H1 (cell line): ENCODE data around the gene PALD1. TPM values are rescaled to one million over a fixed set of nuclear protein-coding genes. Genes with fewer than 3 reads are reported as not detected.

Experiments
- GABPA ChIP-seq: IDR thresholded peaks from 2 replicates; pipeline ENCODE4 v1.6.1; 2011; ENCODE audit warnings: mild to moderate bottlenecking, low read length, moderate library complexity, borderline replicate concordance; ENCODE audit not compliant: insufficient read depth
- RAD21 ChIP-seq, 2 experiments: IDR thresholded peaks in 1 of 2; conservative IDR thresholded peaks in 1 of 2; 2 replicates each; pipeline ENCODE4 v1.6.1; 2011; ENCODE audit warnings: low read depth in 2 of 2, low read length in 2 of 2, improper control_type of control experiment in 1 of 2, inconsistent platforms in 1 of 2, mild to moderate bottlenecking in 1 of 2, moderate library complexity in 1 of 2
- SAP30 ChIP-seq: fragments of 300-600 bp; sonication (generic); IDR thresholded peaks from 2 replicates; pipeline ENCODE4 v1.7.1; 2012; ENCODE audit warnings: low read length, moderate library complexity, mild to moderate bottlenecking, inconsistent platforms; ENCODE audit not compliant: insufficient read depth, insufficient replicate concordance
- SIRT6 ChIP-seq: IDR thresholded peaks from one replicate; pipeline ENCODE4 v1.7.1; 2012; ENCODE audit warnings: low read length, inconsistent platforms
- polyA plus RNA-seq, 7 experiments: library from polyadenylated mRNA; depleted of rRNA in 3 of 7; stranded (reverse) in 5 of 7; unstranded in 2 of 7; fragments of >200 nt in 5 of 7; fragments of 200-250 nt in 2 of 7; gene quantifications; 1 replicate in 5 of 7; 2 replicates in 1 of 7; 4 replicates in 1 of 7; pipeline versions ENCODE4 v1.2.1 to v1.2.3, GENCODE V29; 2011 to 2013; ENCODE audit warnings: missing spikeins in 2 of 7, mixed read lengths in 2 of 7
- total RNA-seq: library from RNA; stranded (reverse); fragmentation: NEBNext Ultra II Directional; extraction: Animal tissue kit (Norgen Biotek cat#: 25700); gene quantifications from 2 replicates; pipeline ENCODE4 v1.2.1, GENCODE V29; 2021
- TF ChIP-seq, protein P1 (sequence below): fragments of 300-600 bp; sonication (generic); IDR thresholded peaks from 2 replicates; pipeline ENCODE4 v1.7.1; 2012; ENCODE audit warnings: low read length, moderate library complexity, mild to moderate bottlenecking, inconsistent platforms; ENCODE audit not compliant: insufficient replicate concordance

Gene PALD1
- total and polyA plus RNA-seq, 2 of the 8 experiments (the other 6 are each of a cell fraction or from before 2014, with no cell fraction given), result 13.3 to 32.8 TPM

DNA sequence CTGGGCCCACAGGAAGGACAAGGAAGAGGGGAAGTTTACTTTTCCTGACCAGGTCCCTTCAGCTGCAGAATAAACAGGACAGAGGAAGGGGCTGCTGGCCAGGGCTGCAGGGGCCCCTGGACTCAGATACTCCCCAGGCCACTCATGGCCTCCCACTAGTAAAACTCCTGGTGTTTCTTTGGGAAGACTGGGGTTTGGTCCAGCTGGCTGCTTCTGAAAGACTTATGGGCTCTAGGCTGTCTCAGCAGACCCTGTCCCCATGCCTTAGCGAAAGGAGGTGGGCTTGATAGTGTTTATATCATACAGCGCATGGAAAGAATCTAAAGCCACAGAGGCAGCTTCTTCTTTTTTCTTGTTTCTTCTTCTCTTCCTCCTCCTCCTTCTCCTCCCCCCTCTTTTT, 56.4 kb downstream of the PALD1 start (continued):
- TF ChIP-seq, protein P1, sequence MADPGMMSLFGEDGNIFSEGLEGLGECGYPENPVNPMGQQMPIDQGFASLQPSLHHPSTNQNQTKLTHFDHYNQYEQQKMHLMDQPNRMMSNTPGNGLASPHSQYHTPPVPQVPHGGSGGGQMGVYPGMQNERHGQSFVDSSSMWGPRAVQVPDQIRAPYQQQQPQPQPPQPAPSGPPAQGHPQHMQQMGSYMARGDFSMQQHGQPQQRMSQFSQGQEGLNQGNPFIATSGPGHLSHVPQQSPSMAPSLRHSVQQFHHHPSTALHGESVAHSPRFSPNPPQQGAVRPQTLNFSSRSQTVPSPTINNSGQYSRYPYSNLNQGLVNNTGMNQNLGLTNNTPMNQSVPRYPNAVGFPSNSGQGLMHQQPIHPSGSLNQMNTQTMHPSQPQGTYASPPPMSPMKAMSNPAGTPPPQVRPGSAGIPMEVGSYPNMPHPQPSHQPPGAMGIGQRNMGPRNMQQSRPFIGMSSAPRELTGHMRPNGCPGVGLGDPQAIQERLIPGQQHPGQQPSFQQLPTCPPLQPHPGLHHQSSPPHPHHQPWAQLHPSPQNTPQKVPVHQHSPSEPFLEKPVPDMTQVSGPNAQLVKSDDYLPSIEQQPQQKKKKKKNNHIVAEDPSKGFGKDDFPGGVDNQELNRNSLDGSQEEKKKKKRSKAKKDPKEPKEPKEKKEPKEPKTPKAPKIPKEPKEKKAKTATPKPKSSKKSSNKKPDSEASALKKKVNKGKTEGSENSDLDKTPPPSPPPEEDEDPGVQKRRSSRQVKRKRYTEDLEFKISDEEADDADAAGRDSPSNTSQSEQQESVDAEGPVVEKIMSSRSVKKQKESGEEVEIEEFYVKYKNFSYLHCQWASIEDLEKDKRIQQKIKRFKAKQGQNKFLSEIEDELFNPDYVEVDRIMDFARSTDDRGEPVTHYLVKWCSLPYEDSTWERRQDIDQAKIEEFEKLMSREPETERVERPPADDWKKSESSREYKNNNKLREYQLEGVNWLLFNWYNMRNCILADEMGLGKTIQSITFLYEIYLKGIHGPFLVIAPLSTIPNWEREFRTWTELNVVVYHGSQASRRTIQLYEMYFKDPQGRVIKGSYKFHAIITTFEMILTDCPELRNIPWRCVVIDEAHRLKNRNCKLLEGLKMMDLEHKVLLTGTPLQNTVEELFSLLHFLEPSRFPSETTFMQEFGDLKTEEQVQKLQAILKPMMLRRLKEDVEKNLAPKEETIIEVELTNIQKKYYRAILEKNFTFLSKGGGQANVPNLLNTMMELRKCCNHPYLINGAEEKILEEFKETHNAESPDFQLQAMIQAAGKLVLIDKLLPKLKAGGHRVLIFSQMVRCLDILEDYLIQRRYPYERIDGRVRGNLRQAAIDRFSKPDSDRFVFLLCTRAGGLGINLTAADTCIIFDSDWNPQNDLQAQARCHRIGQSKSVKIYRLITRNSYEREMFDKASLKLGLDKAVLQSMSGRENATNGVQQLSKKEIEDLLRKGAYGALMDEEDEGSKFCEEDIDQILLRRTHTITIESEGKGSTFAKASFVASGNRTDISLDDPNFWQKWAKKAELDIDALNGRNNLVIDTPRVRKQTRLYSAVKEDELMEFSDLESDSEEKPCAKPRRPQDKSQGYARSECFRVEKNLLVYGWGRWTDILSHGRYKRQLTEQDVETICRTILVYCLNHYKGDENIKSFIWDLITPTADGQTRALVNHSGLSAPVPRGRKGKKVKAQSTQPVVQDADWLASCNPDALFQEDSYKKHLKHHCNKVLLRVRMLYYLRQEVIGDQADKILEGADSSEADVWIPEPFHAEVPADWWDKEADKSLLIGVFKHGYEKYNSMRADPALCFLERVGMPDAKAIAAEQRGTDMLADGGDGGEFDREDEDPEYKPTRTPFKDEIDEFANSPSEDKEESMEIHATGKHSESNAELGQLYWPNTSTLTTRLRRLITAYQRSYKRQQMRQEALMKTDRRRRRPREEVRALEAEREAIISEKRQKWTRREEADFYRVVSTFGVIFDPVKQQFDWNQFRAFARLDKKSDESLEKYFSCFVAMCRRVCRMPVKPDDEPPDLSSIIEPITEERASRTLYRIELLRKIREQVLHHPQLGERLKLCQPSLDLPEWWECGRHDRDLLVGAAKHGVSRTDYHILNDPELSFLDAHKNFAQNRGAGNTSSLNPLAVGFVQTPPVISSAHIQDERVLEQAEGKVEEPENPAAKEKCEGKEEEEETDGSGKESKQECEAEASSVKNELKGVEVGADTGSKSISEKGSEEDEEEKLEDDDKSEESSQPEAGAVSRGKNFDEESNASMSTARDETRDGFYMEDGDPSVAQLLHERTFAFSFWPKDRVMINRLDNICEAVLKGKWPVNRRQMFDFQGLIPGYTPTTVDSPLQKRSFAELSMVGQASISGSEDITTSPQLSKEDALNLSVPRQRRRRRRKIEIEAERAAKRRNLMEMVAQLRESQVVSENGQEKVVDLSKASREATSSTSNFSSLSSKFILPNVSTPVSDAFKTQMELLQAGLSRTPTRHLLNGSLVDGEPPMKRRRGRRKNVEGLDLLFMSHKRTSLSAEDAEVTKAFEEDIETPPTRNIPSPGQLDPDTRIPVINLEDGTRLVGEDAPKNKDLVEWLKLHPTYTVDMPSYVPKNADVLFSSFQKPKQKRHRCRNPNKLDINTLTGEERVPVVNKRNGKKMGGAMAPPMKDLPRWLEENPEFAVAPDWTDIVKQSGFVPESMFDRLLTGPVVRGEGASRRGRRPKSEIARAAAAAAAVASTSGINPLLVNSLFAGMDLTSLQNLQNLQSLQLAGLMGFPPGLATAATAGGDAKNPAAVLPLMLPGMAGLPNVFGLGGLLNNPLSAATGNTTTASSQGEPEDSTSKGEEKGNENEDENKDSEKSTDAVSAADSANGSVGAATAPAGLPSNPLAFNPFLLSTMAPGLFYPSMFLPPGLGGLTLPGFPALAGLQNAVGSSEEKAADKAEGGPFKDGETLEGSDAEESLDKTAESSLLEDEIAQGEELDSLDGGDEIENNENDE, result no peak
- TF ChIP-seq RAD21 (IDR thresholded peaks at IDR 0.05 in 1 of 2, conservative IDR thresholded peaks at IDR 0.05 in 1 of 2; ENCODE audit: low read depth in 2 of 2, low read length in 2 of 2) (no peak), SIRT6 (no peak), GABPA (no peak), SAP30 (no peak)
